Measurements from ENCODE around the gene C4A. TPM values are rescaled to one million over a fixed set of nuclear protein-coding genes. Genes with fewer than 3 reads are reported as not detected.

The C4A gene
- total and polyA plus RNA-seq, 11 donors, result 34.5 to 301 (median 79.8) TPM

GRCh38 chr6:31958741-31959739 is 22.8 kb upstream of the C4A start, which contains the start of the genes NELFE and SKIC2:
Gene NELFE, minus strand, starts transcription at chr6:31958971. Its CDS starts 525 bp downstream, at chr6:31958446.
Gene SKIC2, plus strand, starts transcription at chr6:31959175. Its CDS starts 18 bp downstream, at chr6:31959193.
- WGBS, 4 donors, result 0 to 1% (median 0%) methylated on average over 38 to 59 of the region's 59 CpGs
- H3K9me3 ChIP-seq, result no peaks in the 10 kb centered on the region
- peaks cover 0 to 23% (median 18%) of the 10 kb centered on the region in 12 donors for H3K4me1 ChIP-seq
- H3K27ac ChIP-seq, result peak within 1 kb of the TSS; percentile 35 to 95 (median 83)
- ATAC-seq, result peak; percentile 99 to 100 (median 99)
- H3K4me3 ChIP-seq, result peak within 1 kb of the TSS; percentile 70 to 99 (median 87)
- peaks cover 0 to 78% (median 73%) of the 10 kb centered on the region in 9 donors for H3K36me3 ChIP-seq
- peak; percentile 18 to 67 for TF ChIP-seq POLR2A (IDR thresholded peaks at IDR 0.05)
- no peak for TF ChIP-seq CTCF (IDR thresholded peaks at IDR 0.05)
- intact Hi-C loops (cut with DNase I), result loop anchor here in 9 of 10 donors (1.0 to 10.0 kb wide), 7 partner anchors 12 to 414 kb away; partner anchors contain the start of genes ATP6V1G2 (in 3 of the 9), DDX39B (in 3 of the 9), LY6G5C (in 3 of the 9) and NFKBIL1 (in 3 of the 9)
- peak; percentile 98 to 99 (median 99) for DNase-seq
- no peaks in the 10 kb centered on the region for H3K27me3 ChIP-seq

- Histone ChIP-seq H3K9me3 (no peaks in the 10 kb centered on the region), H3K4me1 (peaks cover 0 to 23% (median 18%) of the 10 kb centered on the region in 12 donors), H3K27me3 (no peaks in the 10 kb centered on the region), H3K27ac (no peak overlapping the region), H3K36me3 (peaks cover 0 to 77% (median 73%) of the 10 kb centered on the region in 9 donors), H3K4me3 (no peak overlapping the region)
- WGBS, 4 donors, result 93 to 96% (median 95%) methylated on average over 12 of the region's 12 CpGs
- ATAC-seq (no peak), DNase-seq (no peak)
- intact Hi-C loops (cut with DNase I), result no loop called here
- TF ChIP-seq POLR2A (IDR thresholded peaks at IDR 0.05) (no peak), CTCF (IDR thresholded peaks at IDR 0.05) (no peak)
Measured at GRCh38 chr6:31961616-31962015, 20.2 kb upstream of the C4A start.

DNA sequence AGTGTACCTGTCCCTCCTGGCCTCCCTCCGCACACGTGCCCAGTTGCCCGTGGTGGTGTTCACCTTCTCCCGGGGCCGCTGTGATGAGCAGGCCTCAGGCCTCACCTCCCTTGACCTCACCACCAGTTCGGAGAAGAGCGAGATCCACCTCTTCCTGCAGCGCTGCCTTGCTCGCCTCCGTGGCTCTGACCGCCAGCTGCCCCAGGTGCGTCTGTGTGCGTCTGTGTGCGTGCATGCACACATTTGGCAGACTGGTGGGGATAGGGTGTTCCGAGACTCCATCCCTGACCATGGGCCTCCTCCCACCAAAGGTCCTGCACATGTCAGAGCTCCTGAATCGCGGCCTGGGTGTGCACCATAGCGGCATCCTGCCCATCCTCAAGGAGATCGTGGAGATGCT is 17.9 kb upstream of the C4A start:
- Histone ChIP-seq H3K27me3 (no peaks in the 10 kb centered on the region), H3K4me3 (no peak overlapping the region), H3K9me3 (no peaks in the 10 kb centered on the region), H3K27ac (no peak overlapping the region), H3K4me1 (peaks cover 0 to 11% (median 7%) of the 10 kb centered on the region in 12 donors), H3K36me3 (peaks cover 0 to 90% (median 89%) of the 10 kb centered on the region in 9 donors)
- DNase-seq, result no peak
- intact Hi-C loops (cut with DNase I), result no loop called here
- TF ChIP-seq CTCF (IDR thresholded peaks at IDR 0.05), result no peak
- no peak for TF ChIP-seq POLR2A (IDR thresholded peaks at IDR 0.05)
- WGBS, 4 donors, result 91 to 98% (median 96%) methylated on average over 14 to 19 of the region's 19 CpGs
- no peak for ATAC-seq

DNA sequence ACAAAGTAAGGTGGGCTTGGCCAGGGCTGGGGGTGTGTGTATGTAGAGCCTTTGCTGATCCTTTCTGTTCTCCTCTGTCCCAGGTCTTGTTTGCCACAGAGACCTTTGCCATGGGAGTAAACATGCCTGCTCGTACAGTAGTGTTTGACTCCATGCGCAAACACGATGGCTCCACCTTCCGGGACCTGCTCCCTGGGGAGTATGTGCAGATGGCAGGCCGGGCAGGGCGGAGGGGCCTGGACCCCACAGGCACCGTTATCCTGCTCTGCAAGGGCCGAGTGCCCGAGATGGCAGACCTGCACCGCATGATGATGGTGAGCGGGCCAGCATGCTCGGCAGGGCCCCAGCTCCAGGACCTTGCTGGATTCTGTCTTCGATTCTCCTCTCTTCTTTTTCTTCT is 16.2 kb upstream of the C4A start:
- Histone ChIP-seq H3K27me3 (no peaks in the 10 kb centered on the region), H3K4me3 (no peak overlapping the region), H3K27ac (no peak overlapping the region), H3K36me3 (peaks cover 0 to 98% (median 95%) of the 10 kb centered on the region in 9 donors), H3K9me3 (no peaks in the 10 kb centered on the region), H3K4me1 (peaks cover 0 to 6% (median 3%) of the 10 kb centered on the region in 12 donors)
- intact Hi-C loops (cut with DNase I), result no loop called here
- ATAC-seq (no peak), DNase-seq (no peak)
- WGBS, 4 donors, result 88 to 91% (median 90%) methylated on average over 13 of the region's 13 CpGs
- TF ChIP-seq POLR2A (IDR thresholded peaks at IDR 0.05) (no peak), CTCF (IDR thresholded peaks at IDR 0.05) (no peak)

Data from heart left ventricle (tissue), 16 donors.